Right atrium auricular region (tissue), 2 donors: Measurements from ENCODE around the gene KBTBD2. TPM values are rescaled to one million over a fixed set of nuclear protein-coding genes. Genes with fewer than 3 reads are reported as not detected.

Experiments
- DNase-seq: peaks from one replicate; pipeline ENCODE4 v3.0.0-alpha.2; 2019; ENCODE audit warnings: low spot score
- H3K27ac ChIP-seq, 2 donors: fragments of 200-600 bp; sonication (generic); 1 replicate in 1 of 2; 2 replicates in 1 of 2; pipeline ENCODE4 v1.5.1; 2016 to 2019
- H3K27me3 ChIP-seq, 2 donors: fragments of 200-600 bp; sonication (generic); one replicate each; pipeline versions ENCODE4 v1.5.1 to v1.6.0; 2017 to 2019
- H3K36me3 ChIP-seq: fragments of 200-600 bp; sonication (generic); one replicate; pipeline ENCODE4 v1.5.1; 2016
- H3K4me1 ChIP-seq, 2 donors: fragments of 200-600 bp; sonication (generic); one replicate each; pipeline versions ENCODE4 v1.5.1 to v1.6.0; 2017 to 2019
- H3K4me3 ChIP-seq, 2 donors: fragments of 200-600 bp; sonication (generic); 1 replicate in 1 of 2; 2 replicates in 1 of 2; pipeline ENCODE4 v1.5.1; 2017 to 2019; ENCODE audit warnings: mild to moderate bottlenecking in 1 of 2, moderate library complexity in 1 of 2
- H3K9me3 ChIP-seq, 2 donors: fragments of 200-600 bp; sonication (generic); one replicate each; pipeline ENCODE4 v1.5.1; 2019
- CTCF ChIP-seq, 2 donors: fragments of 200-600 bp; sonication (generic); IDR thresholded peaks; one replicate each; pipeline ENCODE4 v1.5.1; 2019; ENCODE audit warnings: antibody characterized with exemption in 2 of 2
- total RNA-seq, 2 donors: library from RNA; depleted of rRNA; stranded (reverse); fragments of >200 nt; gene quantifications; one replicate each; pipeline ENCODE4 v1.1.0, GENCODE V29; 2016

KBTBD2 gene
- 10 to 100 TPM; 22.4 to 26.0 TPM for total RNA-seq

GRCh38 chr7:32891043-32891799 lies at the start of gene KBTBD2:
TSS of gene KBTBD2 (minus strand) at chr7:32891760. CDS start at chr7:32879604, 12,156 bp downstream.
- H3K4me3 ChIP-seq: peak within 1 kb of the TSS; percentile 94 to 99
- peak; percentile 72 for DNase-seq
- H3K27me3 ChIP-seq: no peaks in the 10 kb centered on the region
- TF ChIP-seq CTCF (IDR thresholded peaks at IDR 0.05): peak in 1 of 2 donors; percentile 47
- no peaks in the 10 kb centered on the region for H3K36me3 ChIP-seq
- H3K9me3 ChIP-seq: no peaks in the 10 kb centered on the region
- peaks cover 0 to 52% of the 10 kb centered on the region in 2 donors for H3K4me1 ChIP-seq
- peak within 1 kb of the TSS; percentile 99 to 100 for H3K27ac ChIP-seq

- peaks cover 0 to 32% of the 10 kb centered on the region in 2 donors for H3K4me1 ChIP-seq
- TF ChIP-seq CTCF (IDR thresholded peaks at IDR 0.05): no peak
- peak overlapping the region in 1 of 2 donors; percentile 92 for H3K4me3 ChIP-seq
- no peaks in the 10 kb centered on the region for H3K9me3 ChIP-seq
- no peaks in the 10 kb centered on the region for H3K36me3 ChIP-seq
- no peak for DNase-seq
- H3K27me3 ChIP-seq: no peaks in the 10 kb centered on the region
- peak overlapping the region; percentile 92 to 94 for H3K27ac ChIP-seq
These were observed 49.6 kb upstream of the KBTBD2 start for GRCh38 chr7:32941181-32941580.

- no peaks in the 10 kb centered on the region for H3K9me3 ChIP-seq
- H3K4me1 ChIP-seq: peaks cover 0 to 30% of the 10 kb centered on the region in 2 donors
- no peak for TF ChIP-seq CTCF (IDR thresholded peaks at IDR 0.05)
- no peaks in the 10 kb centered on the region for H3K36me3 ChIP-seq
- no peak overlapping the region for H3K4me3 ChIP-seq
- H3K27me3 ChIP-seq: no peaks in the 10 kb centered on the region
- peak overlapping the region; percentile 48 to 70 for H3K27ac ChIP-seq
- DNase-seq: peak; percentile 68
These were observed 46.0 kb upstream of the KBTBD2 start for GRCh38 chr7:32937344-32938174.

GRCh38 chr7:32936689-32937088 lies 45.1 kb upstream of the KBTBD2 start:
- DNase-seq: no peak
- no peak for TF ChIP-seq CTCF (IDR thresholded peaks at IDR 0.05)
- peaks cover 2% of the 10 kb centered on the region for H3K36me3 ChIP-seq
- no peak overlapping the region for H3K27ac ChIP-seq
- H3K4me3 ChIP-seq: no peak overlapping the region
- no peaks in the 10 kb centered on the region for H3K27me3 ChIP-seq
- peaks cover 0 to 28% of the 10 kb centered on the region in 2 donors for H3K4me1 ChIP-seq
- H3K9me3 ChIP-seq: no peaks in the 10 kb centered on the region

GRCh38 chr7:32935558-32935957 lies 44.0 kb upstream of the KBTBD2 start:
- Histone ChIP-seq H3K9me3 (no peaks in the 10 kb centered on the region), H3K27ac (no peak overlapping the region), H3K27me3 (no peaks in the 10 kb centered on the region), H3K4me1 (peaks cover 0 to 22% of the 10 kb centered on the region in 2 donors), H3K4me3 (no peak overlapping the region), H3K36me3 (peaks cover 9% of the 10 kb centered on the region)
- TF ChIP-seq CTCF (IDR thresholded peaks at IDR 0.05): no peak
- no peak for DNase-seq
